ENCODE measurements around the gene RICTOR.

The RICTOR gene

GRCh38 chr5:39074017-39074814, at the start of gene RICTOR:
RICTOR (minus strand) TSS chr5:39074399; CDS start chr5:39074377, 22 bp downstream.
- peak; percentile 70 to 85 for DNase-seq (ENCODE audit: extremely low read depth in 1 of 2, low read depth in 1 of 2)

GRCh38 chr5:39121922-39122321, 47.7 kb upstream of the RICTOR start:
- DNase-seq (ENCODE audit: extremely low read depth in 1 of 2, low read depth in 1 of 2), result no peak

- DNase-seq (ENCODE audit: extremely low read depth in 1 of 2, low read depth in 1 of 2), result no peak
Observed at GRCh38 chr5:39121315-39121714, 47.1 kb upstream of the RICTOR start.

GRCh38 chr5:39120052-39120420, 45.8 kb upstream of the RICTOR start:
- no peak for DNase-seq (ENCODE audit: extremely low read depth in 1 of 2, low read depth in 1 of 2)

- no peak for DNase-seq (ENCODE audit: extremely low read depth in 1 of 2, low read depth in 1 of 2)
Observed at GRCh38 chr5:39119404-39120051, 45.3 kb upstream of the RICTOR start.

GRCh38 chr5:39118638-39119037, 44.4 kb upstream of the RICTOR start:
- DNase-seq (ENCODE audit: extremely low read depth in 1 of 2, low read depth in 1 of 2), result no peak

GRCh38 chr5:39117401-39117800, 43.2 kb upstream of the RICTOR start:
- DNase-seq (ENCODE audit: extremely low read depth in 1 of 2, low read depth in 1 of 2), result no peak

- no peak for DNase-seq (ENCODE audit: extremely low read depth in 1 of 2, low read depth in 1 of 2)
Observed at GRCh38 chr5:39116344-39117170, 42.4 kb upstream of the RICTOR start.

- no peak for DNase-seq (ENCODE audit: extremely low read depth in 1 of 2, low read depth in 1 of 2)
Observed at GRCh38 chr5:39115644-39116343, 41.6 kb upstream of the RICTOR start.

- no peak for DNase-seq (ENCODE audit: extremely low read depth in 1 of 2, low read depth in 1 of 2)
Observed at GRCh38 chr5:39114155-39114554, 40.0 kb upstream of the RICTOR start.

GRCh38 chr5:39113354-39113953, 39.3 kb upstream of the RICTOR start:
- no peak for DNase-seq (ENCODE audit: extremely low read depth in 1 of 2, low read depth in 1 of 2)

GRCh38 chr5:39109606-39110005, 35.4 kb upstream of the RICTOR start:
- DNase-seq (ENCODE audit: extremely low read depth in 1 of 2, low read depth in 1 of 2), result no peak

- no peak for DNase-seq (ENCODE audit: extremely low read depth in 1 of 2, low read depth in 1 of 2)
Observed at GRCh38 chr5:39108987-39109386, 34.8 kb upstream of the RICTOR start.

- DNase-seq (ENCODE audit: extremely low read depth in 1 of 2, low read depth in 1 of 2), result no peak
Observed at GRCh38 chr5:39107350-39107749, 33.2 kb upstream of the RICTOR start.

- no peak for DNase-seq (ENCODE audit: extremely low read depth in 1 of 2, low read depth in 1 of 2)
Observed at GRCh38 chr5:39106322-39106721, 32.1 kb upstream of the RICTOR start.

GRCh38 chr5:39104221-39104620, 30.0 kb upstream of the RICTOR start:
- DNase-seq (ENCODE audit: extremely low read depth in 1 of 2, low read depth in 1 of 2), result no peak

- DNase-seq (ENCODE audit: extremely low read depth in 1 of 2, low read depth in 1 of 2), result no peak
Observed at GRCh38 chr5:39102684-39103155, 28.5 kb upstream of the RICTOR start.

GRCh38 chr5:39100851-39101396, 26.7 kb upstream of the RICTOR start:
- DNase-seq (ENCODE audit: extremely low read depth in 1 of 2, low read depth in 1 of 2), result no peak

- DNase-seq (ENCODE audit: extremely low read depth in 1 of 2, low read depth in 1 of 2), result no peak
Observed at GRCh38 chr5:39100301-39100850, 26.2 kb upstream of the RICTOR start.

GRCh38 chr5:39099831-39100230, 25.6 kb upstream of the RICTOR start:
- DNase-seq (ENCODE audit: extremely low read depth in 1 of 2, low read depth in 1 of 2), result no peak

Measured in activated CD8-positive, alpha-beta memory T cell treated with anti-CD3 and anti-CD28 coated beads for 1 hour (primary cell).